ENCODE data around the gene INTS11. TPM values are rescaled to one million over a fixed set of nuclear protein-coding genes. Genes with fewer than 3 reads are reported as not detected.

INTS11 gene
- total and polyA plus RNA-seq, 2 of the 13 experiments (the other 11 are each of a cell fraction or from before 2014, with no cell fraction given), result 52.8 to 94.8 TPM

DNA sequence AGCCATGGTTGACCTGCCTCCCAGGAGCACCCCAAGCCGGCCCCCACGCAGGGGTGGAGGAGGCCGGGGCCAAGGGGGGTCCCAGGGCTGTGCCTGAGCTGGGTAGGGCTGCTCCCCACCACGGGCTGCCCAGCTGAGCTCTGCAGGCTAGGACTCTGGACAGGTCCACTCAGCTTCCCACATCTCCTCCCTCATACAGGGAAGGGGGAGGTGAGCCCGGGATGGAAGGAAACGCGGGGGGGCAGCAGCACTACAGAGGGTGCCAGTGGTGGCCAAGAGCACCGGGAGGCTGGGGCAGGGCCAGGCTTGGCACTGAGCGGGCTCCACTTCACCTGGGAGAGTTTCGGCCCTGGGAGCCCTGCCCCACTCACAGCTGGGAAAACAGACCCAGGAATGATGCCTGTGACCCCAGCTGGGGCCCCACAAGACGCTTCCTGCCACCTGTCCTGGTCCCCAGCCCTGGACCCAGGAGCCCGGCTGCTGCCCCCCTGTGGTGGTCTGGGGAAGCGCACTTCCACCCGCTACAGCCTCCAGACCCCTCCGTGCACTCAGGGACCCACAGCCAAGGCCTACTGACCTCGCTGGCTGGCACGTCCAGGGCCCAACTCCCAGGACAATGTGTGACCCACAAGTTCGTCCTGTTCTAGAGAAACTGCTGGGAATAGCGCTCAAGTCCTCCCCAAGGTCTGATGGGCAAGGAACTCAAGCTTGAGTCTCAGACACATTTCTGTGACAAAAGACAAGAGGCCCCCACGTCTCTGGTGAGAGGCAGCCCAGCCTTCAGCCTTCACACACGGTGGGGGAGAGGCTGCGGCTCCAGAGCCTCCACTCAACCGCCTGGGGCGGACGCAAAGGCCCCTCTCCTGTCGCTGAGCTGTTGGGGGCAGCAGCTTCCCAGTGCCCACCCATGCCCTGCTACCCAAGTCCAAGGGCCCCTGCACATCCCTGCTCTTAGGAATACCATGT lies 47.6 kb upstream of the INTS11 start (continued):
- TF ChIP-seq, protein P1, sequence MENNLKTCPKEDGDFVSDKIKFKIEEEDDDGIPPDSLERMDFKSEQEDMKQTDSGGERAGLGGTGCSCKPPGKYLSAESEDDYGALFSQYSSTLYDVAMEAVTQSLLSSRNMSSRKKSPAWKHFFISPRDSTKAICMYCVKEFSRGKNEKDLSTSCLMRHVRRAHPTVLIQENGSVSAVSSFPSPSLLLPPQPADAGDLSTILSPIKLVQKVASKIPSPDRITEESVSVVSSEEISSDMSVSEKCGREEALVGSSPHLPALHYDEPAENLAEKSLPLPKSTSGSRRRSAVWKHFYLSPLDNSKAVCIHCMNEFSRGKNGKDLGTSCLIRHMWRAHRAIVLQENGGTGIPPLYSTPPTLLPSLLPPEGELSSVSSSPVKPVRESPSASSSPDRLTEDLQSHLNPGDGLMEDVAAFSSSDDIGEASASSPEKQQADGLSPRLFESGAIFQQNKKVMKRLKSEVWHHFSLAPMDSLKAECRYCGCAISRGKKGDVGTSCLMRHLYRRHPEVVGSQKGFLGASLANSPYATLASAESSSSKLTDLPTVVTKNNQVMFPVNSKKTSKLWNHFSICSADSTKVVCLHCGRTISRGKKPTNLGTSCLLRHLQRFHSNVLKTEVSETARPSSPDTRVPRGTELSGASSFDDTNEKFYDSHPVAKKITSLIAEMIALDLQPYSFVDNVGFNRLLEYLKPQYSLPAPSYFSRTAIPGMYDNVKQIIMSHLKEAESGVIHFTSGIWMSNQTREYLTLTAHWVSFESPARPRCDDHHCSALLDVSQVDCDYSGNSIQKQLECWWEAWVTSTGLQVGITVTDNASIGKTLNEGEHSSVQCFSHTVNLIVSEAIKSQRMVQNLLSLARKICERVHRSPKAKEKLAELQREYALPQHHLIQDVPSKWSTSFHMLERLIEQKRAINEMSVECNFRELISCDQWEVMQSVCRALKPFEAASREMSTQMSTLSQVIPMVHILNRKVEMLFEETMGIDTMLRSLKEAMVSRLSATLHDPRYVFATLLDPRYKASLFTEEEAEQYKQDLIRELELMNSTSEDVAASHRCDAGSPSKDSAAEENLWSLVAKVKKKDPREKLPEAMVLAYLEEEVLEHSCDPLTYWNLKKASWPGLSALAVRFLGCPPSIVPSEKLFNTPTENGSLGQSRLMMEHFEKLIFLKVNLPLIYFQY (CRISPR knock-in tag; IDR thresholded peaks at IDR 0.05; ENCODE audit: borderline replicate concordance), result 0 out of 2 replicates have a peak, but pooled peaks have one; percentile 25
- TF ChIP-seq TEAD2 (CRISPR knock-in tag; IDR thresholded peaks at IDR 0.05) (no peak), PAF1 (CRISPR knock-in tag; IDR thresholded peaks at IDR 0.05) (no peak), HIVEP1 (CRISPR knock-in tag; IDR thresholded peaks at IDR 0.05) (no peak), NCOR1 (IDR thresholded peaks at IDR 0.05; ENCODE audit: borderline replicate concordance, low read length) (no peak), POLR2AphosphoS2 (IDR thresholded peaks at IDR 0.05; ENCODE audit: low read depth, low read length) (no peak), NCOA2 (CRISPR knock-in tag; IDR thresholded peaks at IDR 0.05) (no peak), SRF (IDR thresholded peaks at IDR 0.05; ENCODE audit: low read depth, low read length) (no peak), ZNF180 (CRISPR knock-in tag; IDR thresholded peaks at IDR 0.05; ENCODE audit: borderline replicate concordance, low read depth) (no peak), ZNF124 (CRISPR knock-in tag; IDR thresholded peaks at IDR 0.05) (no peak), ZBTB38 (CRISPR knock-in tag; IDR thresholded peaks at IDR 0.05) (no peak), BORCS8-MEF2B (CRISPR knock-in tag; IDR thresholded peaks at IDR 0.05) (no peak), KDM2A (CRISPR knock-in tag; IDR thresholded peaks at IDR 0.05; ENCODE audit: borderline replicate concordance, low read depth) (peak; percentile 67; the same call in 1 of the 2 replicates), JDP2 (CRISPR knock-in tag; IDR thresholded peaks at IDR 0.05; ENCODE audit: borderline replicate concordance) (no peak), CREB1 (IDR thresholded peaks at IDR 0.05) (no peak), CREB1 (CRISPR knock-in tag; IDR thresholded peaks at IDR 0.05) (no peak)
- TF ChIP-seq, protein P2, sequence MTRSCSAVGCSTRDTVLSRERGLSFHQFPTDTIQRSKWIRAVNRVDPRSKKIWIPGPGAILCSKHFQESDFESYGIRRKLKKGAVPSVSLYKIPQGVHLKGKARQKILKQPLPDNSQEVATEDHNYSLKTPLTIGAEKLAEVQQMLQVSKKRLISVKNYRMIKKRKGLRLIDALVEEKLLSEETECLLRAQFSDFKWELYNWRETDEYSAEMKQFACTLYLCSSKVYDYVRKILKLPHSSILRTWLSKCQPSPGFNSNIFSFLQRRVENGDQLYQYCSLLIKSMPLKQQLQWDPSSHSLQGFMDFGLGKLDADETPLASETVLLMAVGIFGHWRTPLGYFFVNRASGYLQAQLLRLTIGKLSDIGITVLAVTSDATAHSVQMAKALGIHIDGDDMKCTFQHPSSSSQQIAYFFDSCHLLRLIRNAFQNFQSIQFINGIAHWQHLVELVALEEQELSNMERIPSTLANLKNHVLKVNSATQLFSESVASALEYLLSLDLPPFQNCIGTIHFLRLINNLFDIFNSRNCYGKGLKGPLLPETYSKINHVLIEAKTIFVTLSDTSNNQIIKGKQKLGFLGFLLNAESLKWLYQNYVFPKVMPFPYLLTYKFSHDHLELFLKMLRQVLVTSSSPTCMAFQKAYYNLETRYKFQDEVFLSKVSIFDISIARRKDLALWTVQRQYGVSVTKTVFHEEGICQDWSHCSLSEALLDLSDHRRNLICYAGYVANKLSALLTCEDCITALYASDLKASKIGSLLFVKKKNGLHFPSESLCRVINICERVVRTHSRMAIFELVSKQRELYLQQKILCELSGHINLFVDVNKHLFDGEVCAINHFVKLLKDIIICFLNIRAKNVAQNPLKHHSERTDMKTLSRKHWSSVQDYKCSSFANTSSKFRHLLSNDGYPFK (CRISPR knock-in tag; IDR thresholded peaks at IDR 0.05; ENCODE audit: borderline replicate concordance), result no peak
- TF ChIP-seq, protein P3, sequence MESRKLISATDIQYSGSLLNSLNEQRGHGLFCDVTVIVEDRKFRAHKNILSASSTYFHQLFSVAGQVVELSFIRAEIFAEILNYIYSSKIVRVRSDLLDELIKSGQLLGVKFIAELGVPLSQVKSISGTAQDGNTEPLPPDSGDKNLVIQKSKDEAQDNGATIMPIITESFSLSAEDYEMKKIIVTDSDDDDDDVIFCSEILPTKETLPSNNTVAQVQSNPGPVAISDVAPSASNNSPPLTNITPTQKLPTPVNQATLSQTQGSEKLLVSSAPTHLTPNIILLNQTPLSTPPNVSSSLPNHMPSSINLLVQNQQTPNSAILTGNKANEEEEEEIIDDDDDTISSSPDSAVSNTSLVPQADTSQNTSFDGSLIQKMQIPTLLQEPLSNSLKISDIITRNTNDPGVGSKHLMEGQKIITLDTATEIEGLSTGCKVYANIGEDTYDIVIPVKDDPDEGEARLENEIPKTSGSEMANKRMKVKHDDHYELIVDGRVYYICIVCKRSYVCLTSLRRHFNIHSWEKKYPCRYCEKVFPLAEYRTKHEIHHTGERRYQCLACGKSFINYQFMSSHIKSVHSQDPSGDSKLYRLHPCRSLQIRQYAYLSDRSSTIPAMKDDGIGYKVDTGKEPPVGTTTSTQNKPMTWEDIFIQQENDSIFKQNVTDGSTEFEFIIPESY (CRISPR knock-in tag; IDR thresholded peaks at IDR 0.05), result peak; percentile 67
- TF ChIP-seq, protein P4, sequence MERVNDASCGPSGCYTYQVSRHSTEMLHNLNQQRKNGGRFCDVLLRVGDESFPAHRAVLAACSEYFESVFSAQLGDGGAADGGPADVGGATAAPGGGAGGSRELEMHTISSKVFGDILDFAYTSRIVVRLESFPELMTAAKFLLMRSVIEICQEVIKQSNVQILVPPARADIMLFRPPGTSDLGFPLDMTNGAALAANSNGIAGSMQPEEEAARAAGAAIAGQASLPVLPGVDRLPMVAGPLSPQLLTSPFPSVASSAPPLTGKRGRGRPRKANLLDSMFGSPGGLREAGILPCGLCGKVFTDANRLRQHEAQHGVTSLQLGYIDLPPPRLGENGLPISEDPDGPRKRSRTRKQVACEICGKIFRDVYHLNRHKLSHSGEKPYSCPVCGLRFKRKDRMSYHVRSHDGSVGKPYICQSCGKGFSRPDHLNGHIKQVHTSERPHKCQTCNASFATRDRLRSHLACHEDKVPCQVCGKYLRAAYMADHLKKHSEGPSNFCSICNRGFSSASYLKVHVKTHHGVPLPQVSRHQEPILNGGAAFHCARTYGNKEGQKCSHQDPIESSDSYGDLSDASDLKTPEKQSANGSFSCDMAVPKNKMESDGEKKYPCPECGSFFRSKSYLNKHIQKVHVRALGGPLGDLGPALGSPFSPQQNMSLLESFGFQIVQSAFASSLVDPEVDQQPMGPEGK (CRISPR knock-in tag; IDR thresholded peaks at IDR 0.05), result peak; percentile 63; the same call in 1 of the 2 replicates
